ENCODE results near the gene PLEKHO1.
A peak's percentile ranks its signal among the peaks of the same experiment; 100 is the strongest.
"Not testable (repeated sequence)": the region's sequence is repeated elsewhere in the genome, so short reads cannot be mapped to it uniquely, and the experiment has no call there.

PLEKHO1 gene

GRCh38 chr1:150176593-150176992 is 26.9 kb downstream of the PLEKHO1 start:
- no peak for DNase-seq

- DNase-seq = no peak
Measured at GRCh38 chr1:150178548-150178947, 28.8 kb downstream of the PLEKHO1 start.

- DNase-seq = no peak
Measured at GRCh38 chr1:150179867-150180266, 30.2 kb downstream of the PLEKHO1 start.

- DNase-seq = no peak
Measured at GRCh38 chr1:150180474-150180873, 30.8 kb downstream of the PLEKHO1 start.

GRCh38 chr1:150182247-150182646 is 32.5 kb downstream of the PLEKHO1 start:
- DNase-seq = peak; percentile 27

- DNase-seq = no peak
Measured at GRCh38 chr1:150183061-150183460, 33.3 kb downstream of the PLEKHO1 start.

GRCh38 chr1:150185481-150185880 is 35.8 kb downstream of the PLEKHO1 start:
- DNase-seq = no peak

- DNase-seq = not testable (repeated sequence)
Measured at GRCh38 chr1:150186438-150186788, 36.7 kb downstream of the PLEKHO1 start.

GRCh38 chr1:150186789-150187559 is 37.3 kb downstream of the PLEKHO1 start:
- peak; percentile 24 for DNase-seq

GRCh38 chr1:150187560-150187931 is 37.8 kb downstream of the PLEKHO1 start:
- no peak for DNase-seq

GRCh38 chr1:150192012-150192411 is 42.3 kb downstream of the PLEKHO1 start:
- no peak for DNase-seq

GRCh38 chr1:150194381-150195031 is 44.8 kb downstream of the PLEKHO1 start:
- no peak for DNase-seq

- DNase-seq = no peak
Measured at GRCh38 chr1:150196417-150196816, 46.7 kb downstream of the PLEKHO1 start.

GRCh38 chr1:150207281-150207971 is 57.7 kb downstream of the PLEKHO1 start:
- no peak for DNase-seq

- DNase-seq = not testable (repeated sequence)
Measured at GRCh38 chr1:150208460-150208859, 58.7 kb downstream of the PLEKHO1 start.

All from right hindlimb (tissue), 1 donor.